Activated CD8-positive, alpha-beta T cell treated with anti-CD3 and anti-CD28 coated beads for 36 hours (primary cell): ENCODE results near the gene OR7G3. TPM values are rescaled to one million over a fixed set of nuclear protein-coding genes. Genes with fewer than 3 reads are reported as not detected.
A peak's percentile ranks its signal among the peaks of the same experiment; 100 is the strongest.

Experiments
- ATAC-seq: fragments of 200-7000 bp; cut with Tn5 transposase; one replicate; pipeline ENCODE4 v1.10.0; 2021; ENCODE audit warnings: mild to moderate bottlenecking, moderate library complexity
- CTCF ChIA-PET: fragments of 350-600 bp; sonication (Branson Sonifier 250); formaldehyde crosslinking; loops from one replicate; lab custom pipeline; 2021; ENCODE audit warnings: antibody characterized with exemption; lab: Charles Lee
- POLR2A ChIA-PET: fragments of 350-600 bp; sonication (Branson Sonifier 250); formaldehyde crosslinking; loops from one replicate; lab custom pipeline; 2021; ENCODE audit warnings: antibody characterized with exemption; lab: Charles Lee
- DNase-seq: peaks from one replicate; pipeline ENCODE4 v3.0.0-alpha.2; 2020
- H3K27ac Mint-ChIP-seq: one replicate; pipeline ENCODE4 v1.8.0; 2021; ENCODE audit warnings: mild to moderate bottlenecking, mixed read lengths
- H3K27me3 Mint-ChIP-seq: one replicate; pipeline ENCODE4 v1.8.0; 2021; ENCODE audit warnings: mixed read lengths
- H3K36me3 Mint-ChIP-seq: one replicate; pipeline ENCODE4 v1.8.0; 2021; ENCODE audit warnings: low read depth, mixed read lengths
- H3K4me1 Mint-ChIP-seq: one replicate; pipeline ENCODE4 v1.8.0; 2021; ENCODE audit warnings: low read depth, mixed read lengths
- H3K4me3 Mint-ChIP-seq: one replicate; pipeline ENCODE4 v1.8.0; 2021; ENCODE audit warnings: mild to moderate bottlenecking, moderate library complexity, mixed read lengths
- H3K9me3 Mint-ChIP-seq: one replicate; pipeline ENCODE4 v1.8.0; 2021; ENCODE audit warnings: mixed read lengths
- intact Hi-C: fragments of 100-400 bp; cut with micrococcal nuclease; formaldehyde crosslinking; loops from one replicate; pipeline ENCODE4 v1.10.0; 2022
- total RNA-seq, 2 experiments: library from RNA; stranded (reverse); gene quantifications; one replicate each; pipeline ENCODE4 v1.2.3, GENCODE V29; 2021
- TF ChIP-seq, protein P1 (sequence below): fragments of 200-600 bp; IDR thresholded peaks from one replicate; pipeline ENCODE4 v1.8.0; 2022; ENCODE audit warnings: antibody characterized with exemption, mild to moderate bottlenecking

OR7G3 gene
- total RNA-seq, 2 experiments from 2014 or later, result not detected

- peaks cover 70% of the 10 kb centered on the region for H3K4me1 Mint-ChIP-seq
- POLR2A ChIA-PET, result no interaction called here
Measured at GRCh38 chr19:9150650-9151049, 23.9 kb upstream of the OR7G3 start.

DNA sequence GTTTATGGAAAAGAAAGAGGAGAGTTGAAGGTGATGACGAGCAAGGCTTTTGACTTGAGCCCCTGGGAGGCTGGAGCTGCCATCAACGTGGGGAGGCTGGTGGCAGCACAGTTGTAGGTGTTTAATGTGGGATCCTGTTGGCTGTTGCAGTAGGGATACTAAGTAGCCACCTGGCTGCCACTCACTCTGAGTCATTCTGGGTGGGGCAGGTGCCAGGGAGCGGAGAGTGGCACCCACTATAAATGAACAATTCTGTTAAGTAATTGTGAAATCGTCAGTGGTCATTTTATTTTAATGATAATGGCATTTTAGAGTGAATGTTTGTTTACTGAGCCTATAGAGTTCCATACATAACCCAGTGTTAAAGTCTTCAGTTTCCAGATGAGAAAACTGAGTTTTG, 23.2 kb upstream of the OR7G3 start:
- H3K9me3 Mint-ChIP-seq, result peaks cover 18% of the 10 kb centered on the region
- no peak for ATAC-seq
- intact Hi-C loops, result no loop called here
- TF ChIP-seq, protein P1, sequence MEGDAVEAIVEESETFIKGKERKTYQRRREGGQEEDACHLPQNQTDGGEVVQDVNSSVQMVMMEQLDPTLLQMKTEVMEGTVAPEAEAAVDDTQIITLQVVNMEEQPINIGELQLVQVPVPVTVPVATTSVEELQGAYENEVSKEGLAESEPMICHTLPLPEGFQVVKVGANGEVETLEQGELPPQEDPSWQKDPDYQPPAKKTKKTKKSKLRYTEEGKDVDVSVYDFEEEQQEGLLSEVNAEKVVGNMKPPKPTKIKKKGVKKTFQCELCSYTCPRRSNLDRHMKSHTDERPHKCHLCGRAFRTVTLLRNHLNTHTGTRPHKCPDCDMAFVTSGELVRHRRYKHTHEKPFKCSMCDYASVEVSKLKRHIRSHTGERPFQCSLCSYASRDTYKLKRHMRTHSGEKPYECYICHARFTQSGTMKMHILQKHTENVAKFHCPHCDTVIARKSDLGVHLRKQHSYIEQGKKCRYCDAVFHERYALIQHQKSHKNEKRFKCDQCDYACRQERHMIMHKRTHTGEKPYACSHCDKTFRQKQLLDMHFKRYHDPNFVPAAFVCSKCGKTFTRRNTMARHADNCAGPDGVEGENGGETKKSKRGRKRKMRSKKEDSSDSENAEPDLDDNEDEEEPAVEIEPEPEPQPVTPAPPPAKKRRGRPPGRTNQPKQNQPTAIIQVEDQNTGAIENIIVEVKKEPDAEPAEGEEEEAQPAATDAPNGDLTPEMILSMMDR, result no peak
- POLR2A ChIA-PET, result no interaction called here
- peaks cover 91% of the 10 kb centered on the region for H3K36me3 Mint-ChIP-seq
- H3K4me3 Mint-ChIP-seq, result no peak overlapping the region
- no peak for DNase-seq
- H3K27me3 Mint-ChIP-seq, result no peaks in the 10 kb centered on the region
- CTCF ChIA-PET, result no interaction called here
- H3K27ac Mint-ChIP-seq, result peak overlapping the region; percentile 21
- H3K4me1 Mint-ChIP-seq, result peaks cover 68% of the 10 kb centered on the region

More at GRCh38 chr19:9150650-9151049, 23.9 kb upstream of the OR7G3 start:
- H3K36me3 Mint-ChIP-seq, result peaks cover 91% of the 10 kb centered on the region
- intact Hi-C loops, result no loop called here
- CTCF ChIA-PET, result no interaction called here
- no peak for ATAC-seq
- TF ChIP-seq, protein P1, result no peak
- H3K27ac Mint-ChIP-seq, result peak overlapping the region; percentile 21
- no peak overlapping the region for H3K4me3 Mint-ChIP-seq
- no peaks in the 10 kb centered on the region for H3K27me3 Mint-ChIP-seq
- no peak for DNase-seq
- peaks cover 18% of the 10 kb centered on the region for H3K9me3 Mint-ChIP-seq

GRCh38 chr19:9148697-9149096, 21.9 kb upstream of the OR7G3 start:
- ChIA-PET POLR2A (interaction anchor here (1.1 kb wide), 1 partner anchor 8 kb away, joined by 3 read pairs; the partner anchor contains the start of gene ZNF317), CTCF (no interaction called here)
- H3K36me3 Mint-ChIP-seq, result peaks cover 91% of the 10 kb centered on the region
- peaks cover 28% of the 10 kb centered on the region for H3K9me3 Mint-ChIP-seq
- H3K27ac Mint-ChIP-seq, result peak overlapping the region; percentile 49
- intact Hi-C loops, result no loop called here
- H3K4me1 Mint-ChIP-seq, result peaks cover 65% of the 10 kb centered on the region
- no peaks in the 10 kb centered on the region for H3K27me3 Mint-ChIP-seq
- H3K4me3 Mint-ChIP-seq, result no peak overlapping the region
- DNase-seq, result no peak
- ATAC-seq, result no peak
- TF ChIP-seq, protein P1, result no peak

DNA sequence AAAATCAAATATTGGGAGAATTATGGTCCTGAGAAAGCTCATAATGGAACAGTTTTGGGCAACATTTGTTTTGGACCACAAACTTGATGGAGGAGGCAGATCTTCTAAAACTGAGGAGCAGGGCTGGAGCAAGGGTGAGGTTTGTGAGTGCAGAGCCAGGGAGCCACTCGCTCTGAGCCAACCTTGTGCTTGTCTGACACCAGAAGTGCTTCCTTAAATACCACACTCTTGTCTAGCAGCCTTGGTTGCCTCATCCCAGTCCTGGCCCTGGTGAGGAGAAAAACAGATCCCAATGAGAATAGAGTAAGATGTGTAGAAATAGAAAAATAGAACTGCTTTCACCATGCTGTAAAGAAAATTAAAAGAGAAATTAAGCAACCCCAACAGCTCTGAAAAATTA, 20.1 kb upstream of the OR7G3 start:
- H3K4me1 Mint-ChIP-seq, result peaks cover 72% of the 10 kb centered on the region
- intact Hi-C loops, result no loop called here
- TF ChIP-seq, protein P1, result no peak
- DNase-seq (no peak), ATAC-seq (no peak)
- ChIA-PET CTCF (no interaction called here), POLR2A (no interaction called here)
- H3K4me3 Mint-ChIP-seq, result no peak overlapping the region
- no peak overlapping the region for H3K27ac Mint-ChIP-seq
- no peaks in the 10 kb centered on the region for H3K27me3 Mint-ChIP-seq
- H3K36me3 Mint-ChIP-seq, result peaks cover 88% of the 10 kb centered on the region
- peaks cover 31% of the 10 kb centered on the region for H3K9me3 Mint-ChIP-seq

DNA sequence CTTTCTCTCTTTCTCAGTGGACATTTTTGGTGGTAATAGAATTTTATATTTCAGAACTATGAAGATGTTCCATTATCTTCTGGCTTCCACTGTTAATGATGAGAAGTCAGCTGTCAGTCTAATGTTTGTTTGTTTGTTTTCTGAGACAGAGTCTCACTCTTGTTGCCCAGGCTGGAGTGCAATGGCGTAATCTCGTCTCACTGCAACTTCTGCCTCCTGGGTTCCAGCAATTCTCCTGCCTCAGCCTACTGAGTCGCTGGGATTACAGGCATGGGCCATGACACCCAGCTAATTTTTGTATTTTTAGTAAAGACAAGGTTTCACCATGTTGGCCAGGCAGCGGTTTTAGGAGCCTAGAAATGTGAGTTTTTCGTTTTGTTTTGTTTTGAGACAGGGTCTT, 18.2 kb upstream of the OR7G3 start:
- H3K4me3 Mint-ChIP-seq, result no peak overlapping the region
- no peaks in the 10 kb centered on the region for H3K27me3 Mint-ChIP-seq
- H3K9me3 Mint-ChIP-seq, result peaks cover 17% of the 10 kb centered on the region
- intact Hi-C loops, result no loop called here
- TF ChIP-seq, protein P1, result no peak
- H3K4me1 Mint-ChIP-seq, result peaks cover 63% of the 10 kb centered on the region
- H3K27ac Mint-ChIP-seq, result no peak overlapping the region
- CTCF ChIA-PET, result no interaction called here
- DNase-seq, result no peak
- ATAC-seq, result no peak
- POLR2A ChIA-PET, result interaction anchor here (1.2 kb wide), 1 partner anchor 12 kb away, joined by 3 read pairs; no protein-coding TSS in a partner anchor
- peaks cover 77% of the 10 kb centered on the region for H3K36me3 Mint-ChIP-seq
